Body of pancreas (tissue), 4 donors: ENCODE results near the gene COL23A1.

ENCODE experiments used
- POLR2A ChIP-seq, 3 donors: fragments of 450-650 bp; IDR thresholded peaks; one replicate each; pipeline ENCODE4 v1.6.1; 2016; ENCODE audit warnings: antibody characterized with exemption in 3 of 3, mild to moderate bottlenecking in 2 of 3
- TF ChIP-seq, protein P1 (sequence below), 7 experiments: fragments of 450-650 bp in 4 of 7; fragments of 200-600 bp in 3 of 7; sonication (generic) in 3 of 7; IDR thresholded peaks; one replicate each; pipeline ENCODE4 v1.5.1; 2016 to 2019; ENCODE audit warnings: antibody characterized with exemption in 7 of 7

DNA sequence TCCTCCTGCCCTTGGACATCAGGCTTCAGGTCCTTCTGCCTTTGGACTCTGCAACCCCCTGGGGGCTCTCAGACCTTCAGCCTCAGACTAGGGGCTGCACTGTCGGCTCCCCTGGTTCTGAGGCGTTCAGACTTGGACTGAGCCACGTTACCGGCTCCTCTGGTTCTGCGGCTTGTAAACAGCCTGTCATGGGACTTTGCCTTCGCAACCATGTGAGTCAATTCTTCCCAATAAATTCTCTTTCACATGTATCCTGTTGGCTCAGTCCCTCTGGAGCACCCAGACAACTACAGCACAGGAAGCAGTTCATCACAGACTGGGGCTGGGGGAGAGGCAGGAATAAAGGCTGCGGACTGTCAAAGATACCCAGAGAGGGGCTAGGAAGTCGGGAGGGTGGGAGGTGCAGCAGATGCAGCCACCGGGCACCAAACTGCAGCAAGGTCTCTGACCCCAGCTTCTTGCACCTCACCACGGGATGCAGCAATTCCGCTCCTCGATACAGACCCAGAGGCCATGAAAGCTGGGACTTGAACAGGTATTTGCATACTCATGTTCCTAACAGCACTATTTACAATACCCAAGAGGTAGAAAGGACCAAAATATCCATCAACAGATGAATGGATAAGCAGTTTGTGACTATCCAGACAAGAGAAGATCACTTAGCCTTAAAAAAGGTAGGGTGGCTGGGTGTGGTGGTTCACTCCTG, 100.8 kb downstream of the COL23A1 start:
- TF ChIP-seq, protein P1, sequence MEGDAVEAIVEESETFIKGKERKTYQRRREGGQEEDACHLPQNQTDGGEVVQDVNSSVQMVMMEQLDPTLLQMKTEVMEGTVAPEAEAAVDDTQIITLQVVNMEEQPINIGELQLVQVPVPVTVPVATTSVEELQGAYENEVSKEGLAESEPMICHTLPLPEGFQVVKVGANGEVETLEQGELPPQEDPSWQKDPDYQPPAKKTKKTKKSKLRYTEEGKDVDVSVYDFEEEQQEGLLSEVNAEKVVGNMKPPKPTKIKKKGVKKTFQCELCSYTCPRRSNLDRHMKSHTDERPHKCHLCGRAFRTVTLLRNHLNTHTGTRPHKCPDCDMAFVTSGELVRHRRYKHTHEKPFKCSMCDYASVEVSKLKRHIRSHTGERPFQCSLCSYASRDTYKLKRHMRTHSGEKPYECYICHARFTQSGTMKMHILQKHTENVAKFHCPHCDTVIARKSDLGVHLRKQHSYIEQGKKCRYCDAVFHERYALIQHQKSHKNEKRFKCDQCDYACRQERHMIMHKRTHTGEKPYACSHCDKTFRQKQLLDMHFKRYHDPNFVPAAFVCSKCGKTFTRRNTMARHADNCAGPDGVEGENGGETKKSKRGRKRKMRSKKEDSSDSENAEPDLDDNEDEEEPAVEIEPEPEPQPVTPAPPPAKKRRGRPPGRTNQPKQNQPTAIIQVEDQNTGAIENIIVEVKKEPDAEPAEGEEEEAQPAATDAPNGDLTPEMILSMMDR (IDR thresholded peaks at IDR 0.05) = no peak
- no peak for TF ChIP-seq POLR2A (IDR thresholded peaks at IDR 0.05)
